RWPE2 (cell line): ENCODE data around the gene ADAMTSL1.

Experiments
- ATAC-seq: fragments of 200-7000 bp; cut with Tn5 transposase; 3 replicates; pipeline ENCODE4 v1.9.1; 2021; ENCODE audit warnings: low read depth
- DNase-seq: peaks from one replicate; pipeline ENCODE4 v3.0.0-alpha.2; 2020; ENCODE audit warnings: low spot score
- H3K27ac ChIP-seq: fragments of 450-650 bp; 2 replicates; pipeline ENCODE4 v1.5.1; 2017; ENCODE audit warnings: mild to moderate bottlenecking; ENCODE audit not compliant: poor library complexity, severe bottlenecking
- H3K27me3 ChIP-seq: fragments of 250-450 bp; sonication (Bioruptor Pico); 2 replicates; pipeline ENCODE4 v1.5.1; 2021; ENCODE audit warnings: mild to moderate bottlenecking, moderate library complexity; ENCODE audit not compliant: insufficient read depth, poor library complexity, severe bottlenecking
- H3K36me3 ChIP-seq: fragments of 250-450 bp; sonication (Bioruptor Pico); 2 replicates; pipeline ENCODE4 v1.5.1; 2020; ENCODE audit warnings: low read depth, mild to moderate bottlenecking, moderate library complexity
- H3K4me1 ChIP-seq: fragments of 250-450 bp; sonication (Bioruptor Pico); 2 replicates; pipeline ENCODE4 v1.5.1; 2021; ENCODE audit warnings: mild to moderate bottlenecking, moderate library complexity; ENCODE audit not compliant: insufficient read depth, poor library complexity, severe bottlenecking
- H3K4me3 ChIP-seq: fragments of 250-450 bp; sonication (Bioruptor Pico); 2 replicates; pipeline ENCODE4 v1.5.1; 2021; ENCODE audit warnings: mild to moderate bottlenecking, moderate library complexity; ENCODE audit not compliant: severe bottlenecking
- H3K9me3 ChIP-seq: fragments of 250-450 bp; sonication (Bioruptor Pico); 2 replicates; pipeline ENCODE4 v1.5.1; 2021; ENCODE audit warnings: mild to moderate bottlenecking, moderate library complexity; ENCODE audit not compliant: severe bottlenecking
- TF ChIP-seq, protein P1 (sequence below): fragments of 450-650 bp; IDR thresholded peaks from one replicate; pipeline ENCODE4 v1.5.1; 2017; ENCODE audit warnings: mild to moderate bottlenecking, moderate library complexity; ENCODE audit not compliant: poor library complexity, severe bottlenecking

The ADAMTSL1 gene

DNA sequence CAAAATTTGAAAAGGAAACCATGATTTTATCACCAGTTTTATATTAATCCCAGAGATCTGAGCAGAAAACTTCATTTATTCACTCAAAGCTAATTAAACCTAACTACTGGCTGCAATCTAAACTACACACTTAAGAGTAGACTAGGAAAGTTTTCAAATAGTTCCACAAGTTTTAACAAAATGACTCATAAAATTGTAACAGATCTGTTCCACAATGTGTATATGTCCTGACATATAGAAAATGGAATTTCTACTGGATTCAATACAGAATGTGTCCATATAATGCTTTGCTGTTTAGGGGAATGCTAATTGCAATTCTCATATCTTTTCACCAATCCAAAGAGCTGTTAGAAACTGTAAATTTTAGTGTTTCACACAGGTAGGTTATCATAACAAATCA lies 40.3 kb upstream of the ADAMTSL1 start:
- no peak for DNase-seq
- Histone ChIP-seq H3K27me3 (no peaks in the 10 kb centered on the region), H3K4me1 (peaks cover 7% of the 10 kb centered on the region), H3K9me3 (no peaks in the 10 kb centered on the region), H3K4me3 (no peak overlapping the region), H3K36me3 (no peaks in the 10 kb centered on the region), H3K27ac (no peak overlapping the region)
- no peak for ATAC-seq
- TF ChIP-seq, protein P1, sequence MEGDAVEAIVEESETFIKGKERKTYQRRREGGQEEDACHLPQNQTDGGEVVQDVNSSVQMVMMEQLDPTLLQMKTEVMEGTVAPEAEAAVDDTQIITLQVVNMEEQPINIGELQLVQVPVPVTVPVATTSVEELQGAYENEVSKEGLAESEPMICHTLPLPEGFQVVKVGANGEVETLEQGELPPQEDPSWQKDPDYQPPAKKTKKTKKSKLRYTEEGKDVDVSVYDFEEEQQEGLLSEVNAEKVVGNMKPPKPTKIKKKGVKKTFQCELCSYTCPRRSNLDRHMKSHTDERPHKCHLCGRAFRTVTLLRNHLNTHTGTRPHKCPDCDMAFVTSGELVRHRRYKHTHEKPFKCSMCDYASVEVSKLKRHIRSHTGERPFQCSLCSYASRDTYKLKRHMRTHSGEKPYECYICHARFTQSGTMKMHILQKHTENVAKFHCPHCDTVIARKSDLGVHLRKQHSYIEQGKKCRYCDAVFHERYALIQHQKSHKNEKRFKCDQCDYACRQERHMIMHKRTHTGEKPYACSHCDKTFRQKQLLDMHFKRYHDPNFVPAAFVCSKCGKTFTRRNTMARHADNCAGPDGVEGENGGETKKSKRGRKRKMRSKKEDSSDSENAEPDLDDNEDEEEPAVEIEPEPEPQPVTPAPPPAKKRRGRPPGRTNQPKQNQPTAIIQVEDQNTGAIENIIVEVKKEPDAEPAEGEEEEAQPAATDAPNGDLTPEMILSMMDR = no peak

DNA sequence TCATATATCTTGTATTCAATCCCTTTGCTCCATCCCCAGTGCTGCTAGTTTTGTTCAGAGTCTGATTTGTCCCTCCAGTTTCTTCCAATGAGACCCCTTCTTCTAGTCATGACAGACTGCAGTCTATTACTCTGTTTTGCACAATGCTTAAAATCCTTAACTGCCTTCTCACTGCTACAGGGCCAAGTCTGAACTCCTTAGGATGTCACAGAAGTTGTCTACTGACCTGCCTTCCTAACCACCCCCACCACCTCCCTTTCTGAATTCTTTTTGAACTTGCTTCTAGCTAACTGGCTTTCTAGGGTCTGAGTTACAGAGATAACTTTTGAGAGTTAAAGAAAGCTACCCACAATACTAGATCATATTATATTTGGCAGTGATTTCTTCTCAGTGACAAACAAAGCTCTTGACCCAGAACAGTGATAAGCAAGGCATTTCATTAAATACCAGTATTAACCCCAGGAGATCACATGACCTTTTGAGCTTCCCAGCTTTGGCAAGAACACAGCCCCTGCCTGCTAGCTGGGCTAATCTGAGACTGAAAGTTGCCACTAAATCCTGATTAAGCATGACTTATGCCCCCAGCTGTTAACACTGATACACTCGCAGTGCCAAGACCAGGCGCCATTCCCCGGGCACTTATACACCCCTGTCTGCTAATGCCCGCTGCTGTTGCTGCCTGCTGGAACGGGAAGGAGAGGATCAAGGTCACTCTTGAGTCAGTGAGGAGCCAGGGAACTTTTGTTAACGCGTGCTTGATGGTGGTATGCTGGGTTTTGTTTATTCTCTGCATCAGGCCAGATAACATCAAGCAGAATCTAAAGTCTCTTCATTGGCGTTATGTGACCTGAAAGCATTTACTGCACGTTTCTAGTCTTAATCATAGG lies 36.4 kb upstream of the ADAMTSL1 start:
- DNase-seq = no peak

DNA sequence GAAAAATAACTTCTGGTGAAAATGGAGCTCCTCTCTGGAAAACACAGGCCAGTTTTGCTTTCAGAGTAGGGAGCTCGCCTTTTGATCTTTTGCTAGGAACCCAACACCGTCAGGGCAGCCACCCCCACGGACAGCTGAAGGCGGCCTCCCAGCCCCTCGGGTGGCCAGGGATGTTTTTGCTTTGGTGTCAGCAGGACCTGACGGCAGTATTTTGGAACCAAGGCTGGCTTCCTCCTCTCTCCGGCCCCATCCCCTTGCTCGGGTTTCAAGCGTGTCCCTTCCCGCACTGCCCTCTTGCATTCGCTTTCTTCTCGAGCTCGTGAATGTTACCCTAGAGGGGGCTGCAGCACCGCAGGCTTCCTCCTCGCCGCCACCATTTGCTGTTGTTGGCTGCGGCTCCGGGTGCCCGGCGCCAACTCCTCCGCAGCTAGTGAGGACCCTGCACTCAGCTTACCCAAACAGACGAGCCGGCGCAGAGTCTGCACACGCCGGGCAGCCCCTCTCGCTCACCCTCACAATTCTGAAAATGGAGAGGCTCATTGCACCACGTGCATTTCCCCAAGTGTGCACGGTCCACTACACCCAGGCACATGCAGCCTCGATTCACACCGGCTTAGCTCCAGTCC lies 35.5 kb upstream of the ADAMTSL1 start:
- TF ChIP-seq, protein P1 = no peak
- Histone ChIP-seq H3K27me3 (no peaks in the 10 kb centered on the region), H3K4me3 (no peak overlapping the region), H3K9me3 (no peaks in the 10 kb centered on the region), H3K36me3 (no peaks in the 10 kb centered on the region), H3K4me1 (peaks cover 4% of the 10 kb centered on the region), H3K27ac (no peak overlapping the region)
- DNase-seq (no peak), ATAC-seq (no peak)

More for the DNA sequence above, 36.4 kb upstream of the ADAMTSL1 start:
- no peaks in the 10 kb centered on the region for H3K9me3 ChIP-seq
- TF ChIP-seq, protein P1 = no peak
- H3K4me1 ChIP-seq = no peaks in the 10 kb centered on the region
- ATAC-seq = no peak
- no peaks in the 10 kb centered on the region for H3K36me3 ChIP-seq
- H3K4me3 ChIP-seq = no peak overlapping the region
- H3K27ac ChIP-seq = no peak overlapping the region
- H3K27me3 ChIP-seq = no peaks in the 10 kb centered on the region

DNA sequence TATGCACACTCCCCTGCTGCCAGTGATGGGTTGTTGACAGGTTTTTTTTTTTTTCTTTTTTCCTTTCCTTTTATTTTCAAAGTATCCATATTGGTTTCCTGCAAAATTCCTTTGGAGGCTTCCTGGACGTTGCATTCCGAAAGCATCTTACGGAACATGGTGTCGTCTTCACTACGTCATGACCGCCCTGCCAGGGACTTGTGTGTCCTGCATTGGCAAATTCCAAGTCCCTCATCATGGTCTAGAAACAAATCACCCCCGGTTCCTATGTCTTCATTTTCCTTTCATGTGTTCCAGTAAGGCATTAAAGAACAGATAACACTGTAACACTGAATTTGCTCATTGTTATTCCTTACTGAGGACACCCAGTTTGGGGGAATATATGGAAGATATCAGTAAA lies 35.0 kb upstream of the ADAMTSL1 start:
- H3K36me3 ChIP-seq = no peaks in the 10 kb centered on the region
- TF ChIP-seq, protein P1 = no peak
- no peaks in the 10 kb centered on the region for H3K27me3 ChIP-seq
- no peak overlapping the region for H3K27ac ChIP-seq
- H3K9me3 ChIP-seq = no peaks in the 10 kb centered on the region
- DNase-seq (no peak), ATAC-seq (no peak)
- peaks cover 4% of the 10 kb centered on the region for H3K4me1 ChIP-seq
- no peak overlapping the region for H3K4me3 ChIP-seq

DNA sequence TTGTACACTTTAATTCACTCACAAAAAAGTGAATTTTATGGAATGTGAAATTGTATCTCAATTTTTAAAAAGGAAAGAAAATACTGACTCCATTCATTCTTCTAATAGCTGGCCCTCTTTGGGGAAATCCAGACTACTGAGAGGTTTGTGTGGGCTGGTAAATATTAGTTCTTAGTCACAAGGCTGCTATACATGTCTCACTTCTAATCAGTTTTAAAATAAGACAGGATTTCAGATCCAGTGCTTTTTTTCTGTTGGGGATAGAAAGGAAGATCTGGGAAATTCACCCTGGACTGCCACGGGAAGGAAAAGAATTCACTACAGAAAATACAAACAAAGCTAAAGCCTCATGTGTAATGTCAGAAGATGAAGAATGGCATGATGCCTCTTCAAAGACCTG lies 32.7 kb upstream of the ADAMTSL1 start:
- TF ChIP-seq, protein P1 = no peak
- no peaks in the 10 kb centered on the region for H3K36me3 ChIP-seq

More for the DNA sequence above, 32.7 kb upstream of the ADAMTSL1 start:
- Histone ChIP-seq H3K27me3 (no peaks in the 10 kb centered on the region), H3K9me3 (no peaks in the 10 kb centered on the region), H3K4me3 (no peak overlapping the region), H3K27ac (no peak overlapping the region), H3K4me1 (peaks cover 4% of the 10 kb centered on the region)
- DNase-seq = no peak
- no peak for ATAC-seq
